ENCODE measurements around the gene PCF11.
"Not testable (repeated sequence)": the region's sequence is repeated elsewhere in the genome, so short reads cannot be mapped to it uniquely, and the experiment has no call there.

The PCF11 gene

GRCh38 chr11:83156996-83157593, at the start of gene PCF11:
TSS of gene PCF11 (plus strand) at chr11:83157131. CDS start at chr11:83157440, 309 bp downstream.
- no peak for DNase-seq

GRCh38 chr11:83112886-83113285, 44.0 kb upstream of the PCF11 start:
- no peak for DNase-seq

- DNase-seq = no peak
Measured at GRCh38 chr11:83115026-83115425, 41.9 kb upstream of the PCF11 start.

- no peak for DNase-seq
Measured at GRCh38 chr11:83115551-83115950, 41.4 kb upstream of the PCF11 start.

GRCh38 chr11:83116015-83116641, 40.8 kb upstream of the PCF11 start:
- DNase-seq = no peak

- no peak for DNase-seq
Measured at GRCh38 chr11:83118814-83119213, 38.1 kb upstream of the PCF11 start.

GRCh38 chr11:83119216-83119615, 37.7 kb upstream of the PCF11 start:
- DNase-seq = no peak

GRCh38 chr11:83120327-83120726, 36.6 kb upstream of the PCF11 start:
- no peak for DNase-seq

- DNase-seq = no peak
Measured at GRCh38 chr11:83122050-83122449, 34.9 kb upstream of the PCF11 start.

- no peak for DNase-seq
Measured at GRCh38 chr11:83122766-83123165, 34.2 kb upstream of the PCF11 start.

GRCh38 chr11:83124636-83125424, 32.1 kb upstream of the PCF11 start:
- no peak for DNase-seq

- no peak for DNase-seq
Measured at GRCh38 chr11:83125577-83125976, 31.4 kb upstream of the PCF11 start.

GRCh38 chr11:83127310-83127637, 29.7 kb upstream of the PCF11 start:
- no peak for DNase-seq

- DNase-seq = no peak
Measured at GRCh38 chr11:83132191-83132590, 24.7 kb upstream of the PCF11 start.

GRCh38 chr11:83133266-83133665, 23.7 kb upstream of the PCF11 start:
- not testable (repeated sequence) for DNase-seq

GRCh38 chr11:83139310-83139709, 17.6 kb upstream of the PCF11 start:
- DNase-seq = no peak

- DNase-seq = no peak
Measured at GRCh38 chr11:83140691-83141455, 16.1 kb upstream of the PCF11 start.

- no peak for DNase-seq
Measured at GRCh38 chr11:83147895-83148294, 9.0 kb upstream of the PCF11 start.

- DNase-seq = no peak
Measured at GRCh38 chr11:83150450-83150849, 6.5 kb upstream of the PCF11 start.

- DNase-seq = no peak
Measured at GRCh38 chr11:83151274-83151977, 5.5 kb upstream of the PCF11 start.

GRCh38 chr11:83152264-83152663, 4.7 kb upstream of the PCF11 start:
- no peak for DNase-seq

GRCh38 chr11:83153764-83154163, 3.2 kb upstream of the PCF11 start:
- DNase-seq = no peak

All from DMS153 (cell line).